ENCODE measurements around the gene RIT2.

DNA sequence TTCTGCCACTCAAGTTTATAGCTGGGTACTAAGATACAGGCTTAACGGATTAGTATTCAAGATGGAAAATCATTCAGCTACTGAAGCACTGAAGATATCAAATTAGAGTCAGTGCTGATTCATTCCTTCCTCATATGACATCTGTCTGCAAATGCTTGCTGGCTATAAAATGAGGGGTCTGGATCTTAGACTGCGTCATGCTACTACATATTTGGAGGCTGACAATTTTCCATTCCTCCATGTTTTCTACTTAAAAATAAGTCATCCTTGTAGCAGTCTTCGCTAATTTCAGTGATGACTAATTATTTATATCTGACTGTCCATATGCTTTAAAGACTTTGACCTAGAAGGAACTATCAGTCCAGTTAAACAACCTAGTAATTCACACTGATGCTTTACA, 233.4 kb downstream of the RIT2 start:
- no peak for TF ChIP-seq POLR2A (IDR thresholded peaks at IDR 0.05)
- TF ChIP-seq, protein P1, sequence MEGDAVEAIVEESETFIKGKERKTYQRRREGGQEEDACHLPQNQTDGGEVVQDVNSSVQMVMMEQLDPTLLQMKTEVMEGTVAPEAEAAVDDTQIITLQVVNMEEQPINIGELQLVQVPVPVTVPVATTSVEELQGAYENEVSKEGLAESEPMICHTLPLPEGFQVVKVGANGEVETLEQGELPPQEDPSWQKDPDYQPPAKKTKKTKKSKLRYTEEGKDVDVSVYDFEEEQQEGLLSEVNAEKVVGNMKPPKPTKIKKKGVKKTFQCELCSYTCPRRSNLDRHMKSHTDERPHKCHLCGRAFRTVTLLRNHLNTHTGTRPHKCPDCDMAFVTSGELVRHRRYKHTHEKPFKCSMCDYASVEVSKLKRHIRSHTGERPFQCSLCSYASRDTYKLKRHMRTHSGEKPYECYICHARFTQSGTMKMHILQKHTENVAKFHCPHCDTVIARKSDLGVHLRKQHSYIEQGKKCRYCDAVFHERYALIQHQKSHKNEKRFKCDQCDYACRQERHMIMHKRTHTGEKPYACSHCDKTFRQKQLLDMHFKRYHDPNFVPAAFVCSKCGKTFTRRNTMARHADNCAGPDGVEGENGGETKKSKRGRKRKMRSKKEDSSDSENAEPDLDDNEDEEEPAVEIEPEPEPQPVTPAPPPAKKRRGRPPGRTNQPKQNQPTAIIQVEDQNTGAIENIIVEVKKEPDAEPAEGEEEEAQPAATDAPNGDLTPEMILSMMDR (IDR thresholded peaks at IDR 0.05): no peak

Data from Peyer's patch (tissue), 4 donors.